GM23338 (cell line): Measurements from ENCODE around the gene KRTAP5-2.

ENCODE experiments used
- CREB1 ChIP-seq: fragments of 250-450 bp; sonication (Bioruptor Pico); IDR thresholded peaks from 2 replicates; pipeline ENCODE4 v1.5.0; 2020; ENCODE audit warnings: low read depth, mild to moderate bottlenecking, moderate library complexity
- CTCF ChIP-seq, 2 experiments: fragments of 200-600 bp in 1 of 2; sonication (generic) in 1 of 2; conservative IDR thresholded peaks; 2 replicates each; pipeline versions ENCODE4 v1.5.1 to v1.6.1; 2016 to 2017; ENCODE audit warnings: antibody characterized with exemption in 2 of 2, low read depth in 2 of 2, mild to moderate bottlenecking in 2 of 2, moderate library complexity in 1 of 2
- ETS1 ChIP-seq: IDR thresholded peaks from 2 replicates; pipeline ENCODE4 v1.6.1; 2016; ENCODE audit warnings: antibody characterized with exemption
- EZH2 ChIP-seq: fragments of 200-600 bp; sonication (generic); IDR thresholded peaks from one replicate; pipeline ENCODE4 v1.8.0; 2017; ENCODE audit warnings: antibody characterized with exemption, mild to moderate bottlenecking, low read depth; ENCODE audit not compliant: unreplicated experiment
- EZH2phosphoT487 ChIP-seq: fragments of 200-600 bp; sonication (generic); IDR thresholded peaks from one replicate; pipeline ENCODE4 v1.8.1; 2018; ENCODE audit warnings: antibody characterized with exemption; ENCODE audit not compliant: unreplicated experiment
- JUNB ChIP-seq: IDR thresholded peaks from one replicate; pipeline ENCODE4 v1.6.1; 2016; ENCODE audit warnings: antibody characterized with exemption; ENCODE audit not compliant: unreplicated experiment
- NANOG ChIP-seq: IDR thresholded peaks from 2 replicates; pipeline ENCODE4 v1.6.1; 2016; ENCODE audit warnings: antibody characterized with exemption, borderline replicate concordance
- POLR2AphosphoS5 ChIP-seq: IDR thresholded peaks from 2 replicates; pipeline ENCODE4 v1.6.1; 2016; ENCODE audit warnings: antibody characterized with exemption, low read depth
- REST ChIP-seq: IDR thresholded peaks from one replicate; pipeline ENCODE4 v1.6.1; 2018; ENCODE audit warnings: antibody characterized with exemption; ENCODE audit not compliant: unreplicated experiment
- STAT1 ChIP-seq: IDR thresholded peaks from one replicate; pipeline ENCODE4 v1.6.1; 2016; ENCODE audit warnings: antibody characterized with exemption; ENCODE audit not compliant: unreplicated experiment
- ZNF114 ChIP-seq: fragments of 250-450 bp; sonication (Bioruptor Pico); IDR thresholded peaks from 2 replicates; pipeline ENCODE4 v1.5.0; 2020; ENCODE audit warnings: mild to moderate bottlenecking, moderate library complexity
- ZNF331 ChIP-seq: fragments of 250-450 bp; sonication (Bioruptor Pico); IDR thresholded peaks from 2 replicates; pipeline ENCODE4 v1.5.0; 2020; ENCODE audit warnings: low read depth, mild to moderate bottlenecking, moderate library complexity
- ZNF462 ChIP-seq: fragments of 250-450 bp; sonication (Bioruptor Pico); IDR thresholded peaks from 2 replicates; pipeline ENCODE4 v1.5.0; 2020; ENCODE audit warnings: mild to moderate bottlenecking, moderate library complexity

- no peak for TF ChIP-seq CREB1 (CRISPR knock-in tag)
- no peak for TF ChIP-seq EZH2
- TF ChIP-seq CTCF (conservative IDR thresholded peaks at IDR 0.05; ENCODE audit: low read depth in 2 of 2) = no peak
- no peak for TF ChIP-seq POLR2AphosphoS5
- TF ChIP-seq EZH2phosphoT487 = no peak
- TF ChIP-seq ZNF114 (CRISPR knock-in tag) = no peak
- TF ChIP-seq REST = no peak
- TF ChIP-seq ETS1 = no peak
- TF ChIP-seq STAT1 = no peak
- TF ChIP-seq JUNB = no peak
- no peak for TF ChIP-seq NANOG
- no peak for TF ChIP-seq ZNF331 (CRISPR knock-in tag)
- no peak for TF ChIP-seq ZNF462 (CRISPR knock-in tag)
Observed at GRCh38 chr11:1567721-1568100, 30.4 kb downstream of the KRTAP5-2 start.
